Kasumi-1 (cell line): ENCODE results near the gene SOX2.
A peak's percentile ranks its signal among the peaks of the same experiment; 100 is the strongest.

ENCODE experiments used
- DNase-seq, 2 experiments: peaks; one replicate each; lab custom pipeline; 2025; lab: John Stamatoyannopoulos, UW

The SOX2 gene

GRCh38 chr3:181704421-181705085 is 7.2 kb upstream of the SOX2 start:
- no peak for DNase-seq

DNA sequence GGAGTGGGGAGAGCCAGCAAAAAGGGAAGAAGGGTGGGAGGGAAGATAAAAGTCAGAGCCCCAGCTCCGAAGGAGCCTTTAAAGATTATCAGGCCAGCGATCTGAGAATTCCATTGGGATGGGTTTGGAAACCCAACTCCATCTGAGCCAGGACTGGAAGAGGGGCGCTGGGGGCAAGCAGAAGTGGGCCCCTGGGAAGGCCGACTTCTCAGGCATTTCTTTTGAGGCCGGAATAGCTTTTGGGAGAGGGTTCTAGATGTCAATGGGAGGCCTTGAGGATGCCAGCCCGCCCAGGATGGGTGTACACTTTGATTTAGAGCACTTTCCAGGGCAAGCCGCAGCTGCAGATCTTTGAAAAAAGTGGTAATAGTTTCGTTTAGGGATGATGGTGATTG is 6.6 kb upstream of the SOX2 start:
- DNase-seq, result no peak

DNA sequence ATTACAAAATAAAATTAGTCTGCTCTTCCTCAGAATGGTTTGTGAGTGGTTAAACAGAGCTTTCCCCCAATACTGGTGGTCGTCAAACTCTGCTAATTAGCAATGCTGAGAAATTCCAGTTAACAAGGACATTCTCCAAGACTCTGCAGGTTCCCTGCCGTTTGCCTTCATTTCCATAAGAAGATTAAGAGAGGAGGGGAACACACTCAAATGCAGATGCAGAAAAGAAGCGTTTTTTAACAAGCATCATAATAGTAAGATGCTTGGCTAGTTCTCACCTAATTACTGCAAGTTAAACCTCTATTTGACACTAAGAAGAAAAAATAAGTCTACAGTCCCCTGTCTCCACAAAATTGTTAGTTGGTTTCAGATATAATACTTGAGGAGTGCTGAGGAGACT is 3.7 kb upstream of the SOX2 start:
- DNase-seq, result no peak

DNA sequence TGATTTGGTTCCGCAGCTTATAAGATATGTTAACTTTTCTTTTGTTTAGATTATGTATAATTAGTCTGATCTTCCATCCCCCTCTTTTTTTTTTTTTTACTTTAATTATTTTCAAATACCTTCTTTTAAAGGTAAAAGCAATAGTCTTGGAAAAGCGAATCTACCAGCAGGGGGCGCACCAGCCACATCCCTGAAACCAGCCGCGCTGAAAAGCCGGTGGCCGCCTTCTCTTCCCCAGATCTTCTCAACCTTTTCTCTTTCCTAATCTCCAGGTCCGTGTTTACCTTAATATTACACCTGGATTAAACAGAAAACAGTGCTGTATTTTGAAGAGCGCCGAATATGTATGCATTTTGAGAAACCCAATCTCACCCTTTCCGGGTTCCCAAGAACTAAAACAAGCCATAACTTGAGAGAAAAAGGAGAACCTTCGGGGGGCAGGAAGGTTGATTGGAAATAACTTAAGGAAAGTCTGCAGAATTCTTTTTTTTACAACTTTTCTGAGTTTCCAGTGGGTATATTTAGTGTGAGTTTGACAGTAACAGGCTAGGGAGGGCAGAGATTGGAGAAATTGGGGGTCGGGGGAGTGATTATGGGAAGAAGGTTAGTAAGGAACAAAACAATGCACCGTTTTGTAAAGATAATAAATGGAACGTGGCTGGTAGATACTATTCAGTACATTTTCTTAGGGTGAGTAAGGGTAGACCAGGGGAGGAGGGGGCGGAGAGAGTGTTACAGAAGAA is 2.0 kb upstream of the SOX2 start:
- peak; percentile 45 to 64 for DNase-seq

DNA sequence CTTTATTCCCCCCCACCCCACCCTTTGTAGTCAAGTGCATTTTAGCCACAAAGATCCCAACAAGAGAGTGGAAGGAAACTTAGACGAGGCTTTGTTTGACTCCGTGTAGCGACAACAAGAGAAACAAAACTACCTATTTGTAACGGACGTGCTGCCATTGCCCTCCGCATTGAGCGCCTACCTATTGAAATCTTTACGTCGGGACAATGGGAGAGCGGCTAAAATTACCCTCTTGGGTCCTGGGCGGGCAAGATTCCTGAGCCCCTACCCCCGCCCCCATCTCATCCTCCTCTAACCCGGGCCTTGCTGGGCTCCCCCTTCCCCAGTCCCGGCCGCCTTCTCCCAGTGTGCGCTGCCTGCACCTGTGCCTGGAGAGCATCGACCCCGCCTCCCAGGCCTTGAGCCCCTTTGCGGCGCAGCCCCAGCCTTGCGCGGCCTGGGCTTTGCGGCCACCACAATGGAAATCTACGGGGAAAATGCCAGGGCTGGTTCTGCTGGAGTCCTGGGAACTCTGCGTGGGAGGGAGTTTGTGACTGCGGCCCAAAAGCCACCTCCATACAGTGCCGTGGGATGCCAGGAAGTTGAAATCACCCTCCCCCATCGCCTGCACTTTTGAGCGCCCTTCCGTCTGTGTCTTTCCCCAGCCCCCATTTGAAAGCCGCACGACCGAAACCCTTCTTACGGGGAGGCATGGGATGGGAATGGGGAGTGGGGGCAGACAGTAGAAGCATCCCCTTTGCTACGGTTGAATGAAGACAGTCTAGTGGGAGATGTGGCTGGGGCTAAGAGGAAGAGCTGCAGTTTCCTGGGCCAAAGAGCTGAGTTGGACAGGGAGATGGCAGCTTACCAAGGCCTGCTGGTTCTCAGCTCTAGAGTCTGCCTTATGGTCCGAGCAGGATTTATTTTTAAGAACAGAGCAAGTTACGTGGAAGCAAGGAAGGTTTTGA is 1.1 kb upstream of the SOX2 start:
- DNase-seq, result no peak

DNA sequence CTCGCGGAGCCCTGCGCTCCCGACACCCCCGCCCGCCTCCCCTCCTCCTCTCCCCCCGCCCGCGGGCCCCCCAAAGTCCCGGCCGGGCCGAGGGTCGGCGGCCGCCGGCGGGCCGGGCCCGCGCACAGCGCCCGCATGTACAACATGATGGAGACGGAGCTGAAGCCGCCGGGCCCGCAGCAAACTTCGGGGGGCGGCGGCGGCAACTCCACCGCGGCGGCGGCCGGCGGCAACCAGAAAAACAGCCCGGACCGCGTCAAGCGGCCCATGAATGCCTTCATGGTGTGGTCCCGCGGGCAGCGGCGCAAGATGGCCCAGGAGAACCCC is 464 bp downstream of the SOX2 start:
- DNase-seq, result no peak

GRCh38 chr3:181712553-181713279 is 991 bp downstream of the SOX2 start:
- DNase-seq, result no peak

GRCh38 chr3:181713280-181713647 is 1.5 kb downstream of the SOX2 start:
- DNase-seq, result no peak

DNA sequence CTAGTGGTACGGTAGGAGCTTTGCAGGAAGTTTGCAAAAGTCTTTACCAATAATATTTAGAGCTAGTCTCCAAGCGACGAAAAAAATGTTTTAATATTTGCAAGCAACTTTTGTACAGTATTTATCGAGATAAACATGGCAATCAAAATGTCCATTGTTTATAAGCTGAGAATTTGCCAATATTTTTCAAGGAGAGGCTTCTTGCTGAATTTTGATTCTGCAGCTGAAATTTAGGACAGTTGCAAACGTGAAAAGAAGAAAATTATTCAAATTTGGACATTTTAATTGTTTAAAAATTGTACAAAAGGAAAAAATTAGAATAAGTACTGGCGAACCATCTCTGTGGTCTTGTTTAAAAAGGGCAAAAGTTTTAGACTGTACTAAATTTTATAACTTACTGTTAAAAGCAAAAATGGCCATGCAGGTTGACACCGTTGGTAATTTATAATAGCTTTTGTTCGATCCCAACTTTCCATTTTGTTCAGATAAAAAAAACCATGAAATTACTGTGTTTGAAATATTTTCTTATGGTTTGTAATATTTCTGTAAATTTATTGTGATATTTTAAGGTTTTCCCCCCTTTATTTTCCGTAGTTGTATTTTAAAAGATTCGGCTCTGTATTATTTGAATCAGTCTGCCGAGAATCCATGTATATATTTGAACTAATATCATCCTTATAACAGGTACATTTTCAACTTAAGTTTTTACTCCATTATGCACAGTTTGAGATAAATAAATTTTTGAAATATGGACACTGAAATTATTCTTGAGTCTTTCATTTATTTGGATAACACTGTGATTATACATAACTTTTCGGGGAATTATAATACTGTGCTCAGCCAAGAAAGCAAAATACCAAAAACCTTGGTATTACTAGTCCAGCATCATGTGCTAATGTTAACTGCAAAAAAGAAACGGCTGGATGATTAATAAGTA is 2.2 kb downstream of the SOX2 start:
- no peak for DNase-seq

GRCh38 chr3:181715571-181716340 is 4.0 kb downstream of the SOX2 start:
- no peak for DNase-seq

GRCh38 chr3:181716966-181717365 is 5.2 kb downstream of the SOX2 start:
- DNase-seq, result no peak

DNA sequence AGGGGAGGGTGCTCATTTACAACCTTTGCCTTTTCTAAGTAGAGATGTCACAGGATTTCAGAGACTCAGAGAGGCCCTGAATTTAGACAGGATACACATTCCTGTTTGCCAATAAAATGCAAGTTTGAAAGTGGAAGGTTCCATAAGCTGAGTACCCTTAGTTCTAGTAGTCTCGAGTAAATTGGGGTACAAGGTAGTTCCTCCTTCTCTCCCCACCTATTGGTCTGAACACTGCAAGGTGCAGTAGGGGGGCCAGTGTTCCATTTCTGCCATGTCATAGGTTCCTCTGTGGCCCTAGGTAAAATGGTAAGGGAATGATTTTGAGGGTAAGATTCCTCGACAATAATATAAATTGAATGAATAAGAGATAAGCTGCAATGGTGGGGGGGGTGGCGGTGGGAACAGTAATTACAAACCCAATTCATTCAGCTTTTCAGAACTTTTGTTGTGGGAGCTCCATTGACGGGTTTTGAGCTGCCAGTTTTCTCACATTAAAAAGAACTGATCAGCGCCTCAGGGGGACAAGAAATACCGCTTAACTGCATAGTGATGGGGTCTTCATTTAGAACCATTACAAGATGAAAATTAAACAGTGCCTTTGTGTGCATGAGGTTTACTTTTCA is 5.9 kb downstream of the SOX2 start:
- no peak for DNase-seq

DNA sequence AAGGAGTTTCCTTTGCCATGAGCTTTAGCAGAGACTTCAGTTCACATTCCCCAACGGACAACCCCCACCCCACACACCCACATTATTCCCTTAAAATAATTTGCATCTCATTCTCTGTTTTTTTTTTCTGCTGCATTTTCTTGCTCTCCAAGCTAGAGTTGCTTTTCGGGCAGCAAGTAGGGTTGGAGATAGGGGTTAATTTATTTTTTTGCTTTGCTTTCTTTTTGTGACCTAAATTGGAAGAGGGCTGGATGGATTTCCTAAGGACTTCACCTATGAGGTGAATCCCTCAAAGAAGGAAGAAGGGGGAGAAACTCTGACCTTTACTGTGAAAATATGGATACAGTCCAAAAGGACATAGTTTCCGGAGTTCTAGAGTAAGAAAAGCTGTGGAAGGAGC is 6.6 kb downstream of the SOX2 start:
- no peak for DNase-seq

- DNase-seq, result no peak
These were observed 7.5 kb downstream of the SOX2 start for GRCh38 chr3:181718987-181719911.

GRCh38 chr3:181719991-181720680 is 8.4 kb downstream of the SOX2 start:
- no peak for DNase-seq

- DNase-seq, result no peak
These were observed 9.5 kb downstream of the SOX2 start for GRCh38 chr3:181721046-181721875.

DNA sequence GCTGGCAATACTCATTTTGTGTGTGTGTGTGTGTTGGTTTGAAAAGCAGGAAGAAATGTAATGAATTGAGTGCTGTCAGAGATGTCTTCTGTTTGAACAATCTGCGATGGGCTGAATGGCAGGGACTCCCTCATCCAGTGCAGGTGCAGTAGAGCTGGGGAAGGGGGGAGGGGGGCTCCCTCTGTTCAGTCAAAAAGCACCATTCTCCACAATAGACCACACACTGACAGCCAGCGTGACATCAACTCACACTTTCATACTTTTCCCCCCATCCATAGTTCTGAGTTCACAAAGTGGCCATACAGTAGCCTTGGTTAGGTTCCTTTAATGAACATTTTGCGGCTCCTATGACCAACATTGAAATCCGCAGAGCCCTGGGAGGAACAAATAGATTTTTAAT is 10.4 kb downstream of the SOX2 start:
- no peak for DNase-seq
